ENCODE measurements around the gene BMP7. TPM values are rescaled to one million over a fixed set of nuclear protein-coding genes. Genes with fewer than 3 reads are reported as not detected.
A peak's percentile ranks its signal among the peaks of the same experiment; 100 is the strongest.

Gene BMP7
- total and polyA plus RNA-seq, 9 of the 15 experiments (the other 6 are each of a cell fraction or from before 2014, with no cell fraction given) = 0.18 TPM; not detected in 8

GRCh38 chr20:57275813-57276212 lies 9.4 kb upstream of the BMP7 start:
- peaks cover 2% of the 10 kb centered on the region for H3K9me1 ChIP-seq (ENCODE audit: control insufficient read depth, insufficient read depth, low read length)
- H3K9me3 ChIP-seq (replicated peaks; ENCODE audit: control insufficient read depth, insufficient read depth, low read depth, low read length) = no peaks in the 10 kb centered on the region
- ChIA-PET POLR2A (interaction anchor here (0.7 kb wide), 1 partner anchor 46 kb away, joined by 3 read pairs; no protein-coding TSS in a partner anchor), CTCF (ENCODE audit: low intra/inter-chr PET ratio) (no interaction called here)
- no peak overlapping the region for H2AFZ ChIP-seq (ENCODE audit: low read depth, low read length)
- H3K4me2 ChIP-seq (ENCODE audit: insufficient read depth, low read length) = no peak overlapping the region
- in situ Hi-C loops (cut with MboI) = no loop called here
- H3K4me1 ChIP-seq (replicated peaks in 1 of 2; ENCODE audit: control insufficient read depth in 2 of 2, insufficient read depth in 2 of 2, low read length in 2 of 2) = no peaks in the 10 kb centered on the region; a peak in 2 of 5 replicates
- H3K27ac ChIP-seq (ENCODE audit: extremely low read depth, low read depth, low read length) = no peak overlapping the region
- no peaks in the 10 kb centered on the region for H3K79me2 ChIP-seq (ENCODE audit: control insufficient read depth, insufficient read depth, low read length)
- H3K4me3 ChIP-seq = no peak overlapping the region
- intact Hi-C loops (cut with micrococcal nuclease) = no loop called here
- no TSS peak for BruUV-seq (replicated peaks)
- TF ChIP-seq, protein P1, sequence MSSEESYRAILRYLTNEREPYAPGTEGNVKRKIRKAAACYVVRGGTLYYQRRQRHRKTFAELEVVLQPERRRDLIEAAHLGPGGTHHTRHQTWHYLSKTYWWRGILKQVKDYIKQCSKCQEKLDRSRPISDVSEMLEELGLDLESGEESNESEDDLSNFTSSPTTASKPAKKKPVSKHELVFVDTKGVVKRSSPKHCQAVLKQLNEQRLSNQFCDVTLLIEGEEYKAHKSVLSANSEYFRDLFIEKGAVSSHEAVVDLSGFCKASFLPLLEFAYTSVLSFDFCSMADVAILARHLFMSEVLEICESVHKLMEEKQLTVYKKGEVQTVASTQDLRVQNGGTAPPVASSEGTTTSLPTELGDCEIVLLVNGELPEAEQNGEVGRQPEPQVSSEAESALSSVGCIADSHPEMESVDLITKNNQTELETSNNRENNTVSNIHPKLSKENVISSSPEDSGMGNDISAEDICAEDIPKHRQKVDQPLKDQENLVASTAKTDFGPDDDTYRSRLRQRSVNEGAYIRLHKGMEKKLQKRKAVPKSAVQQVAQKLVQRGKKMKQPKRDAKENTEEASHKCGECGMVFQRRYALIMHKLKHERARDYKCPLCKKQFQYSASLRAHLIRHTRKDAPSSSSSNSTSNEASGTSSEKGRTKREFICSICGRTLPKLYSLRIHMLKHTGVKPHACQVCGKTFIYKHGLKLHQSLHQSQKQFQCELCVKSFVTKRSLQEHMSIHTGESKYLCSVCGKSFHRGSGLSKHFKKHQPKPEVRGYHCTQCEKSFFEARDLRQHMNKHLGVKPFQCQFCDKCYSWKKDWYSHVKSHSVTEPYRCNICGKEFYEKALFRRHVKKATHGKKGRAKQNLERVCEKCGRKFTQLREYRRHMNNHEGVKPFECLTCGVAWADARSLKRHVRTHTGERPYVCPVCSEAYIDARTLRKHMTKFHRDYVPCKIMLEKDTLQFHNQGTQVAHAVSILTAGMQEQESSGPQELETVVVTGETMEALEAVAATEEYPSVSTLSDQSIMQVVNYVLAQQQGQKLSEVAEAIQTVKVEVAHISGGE (CRISPR knock-in tag; IDR thresholded peaks at IDR 0.05) = peak in 1 of 3 experiments; percentile 89; a peak in 2 of 6 replicates
- no peak for TF ChIP-seq ZNF512 (tag; IDR thresholded peaks at IDR 0.05)
- no peak overlapping the region for H3K9ac ChIP-seq (ENCODE audit: insufficient read depth in 1 of 2, low read depth in 2 of 2, low read length in 2 of 2)
- no peak for DNase-seq (ENCODE audit: extremely low read depth in 1 of 4, low spot score in 3 of 4)
- no peak for FAIRE-seq
- H4K20me1 ChIP-seq (replicated peaks; ENCODE audit: control insufficient read depth, insufficient read depth, low read length) = peaks cover 8% of the 10 kb centered on the region; the same call in 1 of the 2 replicates
- no peak for ATAC-seq
- 5% methylated on average over 5 of the region's 5 CpGs for WGBS (ENCODE audit: insufficient coverage, low coverage, missing lambda C conversion rate)
- peaks cover 10 to 41% of the 10 kb centered on the region in 2 experiments; a peak in 4 of 5 replicates for H3K27me3 ChIP-seq (ENCODE audit: control insufficient read depth in 2 of 2, insufficient read depth in 2 of 2, low read length in 2 of 2)
- H3K36me3 ChIP-seq (ENCODE audit: control insufficient read depth, insufficient read depth, low read length) = no peaks in the 10 kb centered on the region

Measured in K562 (cell line).